GM12878 (cell line): ENCODE measurements around the gene MAP4K4. TPM values are rescaled to one million over a fixed set of nuclear protein-coding genes. Genes with fewer than 3 reads are reported as not detected.

ENCODE experiments used
- ATAC-seq: fragments of 200-7000 bp; cut with Tn5 transposase; 3 replicates; pipeline ENCODE4 v1.9.1; 2020; ENCODE audit warnings: mild to moderate bottlenecking, moderate library complexity
- BruUV-seq: library from RNA; stranded (reverse); fragments of 400-500 nt; replicated peaks from 2 replicates; lab custom pipeline; 2021; lab: Mats Ljungman, UMichigan
- CTCF ChIA-PET: fragments of 300-600 bp; sonication (Branson Sonifier 250); formaldehyde crosslinking; extraction: SDS; loops from one replicate; lab custom pipeline; 2021; ENCODE audit warnings: inconsistent platforms; lab: Yijun Ruan, JAX
- POLR2A ChIA-PET: fragments of 350-600 bp; formaldehyde crosslinking; extraction: SDS; loops from one replicate; lab custom pipeline; 2021; ENCODE audit warnings: inconsistent platforms; lab: Charles Lee
- RAD21 ChIA-PET: fragments of 300-600 bp; sonication (Branson Sonifier 250); formaldehyde crosslinking; loops from one replicate; lab custom pipeline; 2023; ENCODE audit warnings: antibody characterized with exemption; ENCODE audit not compliant: unreplicated experiment; lab: Charles Lee
- SMC1A ChIA-PET: fragments of 300-600 bp; sonication (Branson Sonifier 250); formaldehyde crosslinking; loops from one replicate; lab custom pipeline; 2023; ENCODE audit not compliant: unreplicated experiment, uncharacterized antibody; lab: Charles Lee
- DNase-seq: peaks from one replicate; pipeline ENCODE4 v3.0.0-alpha.2; 2011; ENCODE audit warnings: low read depth, low spot score
- FAIRE-seq: peaks from 3 replicates; lab custom pipeline; 2011; peaks lifted over from hg19 to GRCh38; lab: Jason Lieb, UNC
- H2AFZ ChIP-seq: 2 replicates; pipeline ENCODE4 v1.6.0; 2011; ENCODE audit warnings: low read depth, low read length, control low read depth; ENCODE audit not compliant: control insufficient read depth
- H3K27ac ChIP-seq: 2 replicates; pipeline ENCODE4 v1.5.1; 2011; ENCODE audit warnings: control low read depth; ENCODE audit not compliant: control insufficient read depth, insufficient read depth
- H3K27me3 ChIP-seq, 2 experiments: replicated peaks in 1 of 2; 2 replicates each; pipeline versions ENCODE4 v1.6.0 to v1.6.1; 2011; ENCODE audit warnings: low read length in 1 of 2; ENCODE audit not compliant: control insufficient read depth in 2 of 2, insufficient read depth in 2 of 2
- H3K36me3 ChIP-seq, 2 experiments: 2 replicates each; pipeline ENCODE4 v1.5.1; 2011; ENCODE audit warnings: low read length in 1 of 2; ENCODE audit not compliant: control insufficient read depth in 2 of 2, insufficient read depth in 2 of 2
- H3K4me1 ChIP-seq: 2 replicates; pipeline ENCODE4 v1.6.1; 2011; ENCODE audit warnings: mild to moderate bottlenecking, low read length, moderate library complexity, mixed read lengths; ENCODE audit not compliant: control insufficient read depth, insufficient read depth
- H3K4me2 ChIP-seq: 2 replicates; pipeline ENCODE4 v1.6.0; 2011; ENCODE audit warnings: control low read depth; ENCODE audit not compliant: control insufficient read depth, insufficient read depth
- H3K4me3 ChIP-seq: fragments of 200-600 bp; sonication (generic); 2 replicates; pipeline ENCODE4 v1.5.1; 2016
- H3K79me2 ChIP-seq: 2 replicates; pipeline ENCODE4 v1.6.0; 2011; ENCODE audit warnings: low read length; ENCODE audit not compliant: control insufficient read depth, insufficient read depth
- H3K9ac ChIP-seq: 2 replicates; pipeline ENCODE4 v1.8.0; 2011; ENCODE audit warnings: low read length, control low read depth, mixed read lengths; ENCODE audit not compliant: control insufficient read depth, insufficient read depth
- H3K9me3 ChIP-seq: replicated peaks from 3 replicates; pipeline ENCODE4 v1.5.1; 2011; ENCODE audit warnings: mild to moderate bottlenecking, low read length; ENCODE audit not compliant: control insufficient read depth, insufficient read depth
- H4K20me1 ChIP-seq: 2 replicates; pipeline ENCODE4 v1.6.0; 2011; ENCODE audit not compliant: control insufficient read depth, insufficient read depth
- CBX5 ChIP-seq: sonication (generic); IDR thresholded peaks from 2 replicates; pipeline ENCODE4 v1.6.1; 2016; ENCODE audit warnings: low read depth, moderate library complexity, mild to moderate bottlenecking, inconsistent platforms
- CHD4 ChIP-seq: fragments of 200-600 bp; sonication (generic); IDR thresholded peaks from 2 replicates; pipeline ENCODE4 v1.6.1; 2016; ENCODE audit warnings: mild to moderate bottlenecking
- GATAD2B ChIP-seq: fragments of 450-650 bp; conservative IDR thresholded peaks from 2 replicates; pipeline ENCODE4 v1.6.1; 2017; ENCODE audit warnings: low read depth, mild to moderate bottlenecking, moderate library complexity
- IKZF1 ChIP-seq: fragments of 450-650 bp; conservative IDR thresholded peaks from 2 replicates; pipeline ENCODE4 v1.6.1; 2017; ENCODE audit warnings: antibody characterized with exemption, mild to moderate bottlenecking
- IRF4 ChIP-seq: IDR thresholded peaks from 2 replicates; pipeline ENCODE4 v1.6.1; 2011; ENCODE audit warnings: low read depth, low read length
- JUNB ChIP-seq: IDR thresholded peaks from 2 replicates; pipeline ENCODE4 v1.6.1; 2016; ENCODE audit warnings: antibody characterized with exemption, mild to moderate bottlenecking
- KDM1A ChIP-seq: fragments of 200-600 bp; sonication (generic); IDR thresholded peaks from 2 replicates; pipeline ENCODE4 v1.6.1; 2016; ENCODE audit warnings: borderline replicate concordance
- LARP7 ChIP-seq: fragments of 450-650 bp; IDR thresholded peaks from 2 replicates; pipeline ENCODE4 v1.6.1; 2017; ENCODE audit warnings: mild to moderate bottlenecking
- MEF2A ChIP-seq: IDR thresholded peaks from 2 replicates; pipeline ENCODE4 v1.6.1; 2011; ENCODE audit warnings: low read depth, mild to moderate bottlenecking, low read length, moderate library complexity; ENCODE audit not compliant: insufficient read depth
- MEF2B ChIP-seq: fragments of 450-650 bp; IDR thresholded peaks from 2 replicates; pipeline ENCODE4 v1.6.1; 2018; ENCODE audit warnings: mild to moderate bottlenecking, moderate library complexity; ENCODE audit not compliant: partially characterized antibody, poor library complexity, severe bottlenecking
- MTA2 ChIP-seq: fragments of 450-650 bp; IDR thresholded peaks from 2 replicates; pipeline ENCODE4 v1.6.1; 2016; ENCODE audit warnings: low read depth, mild to moderate bottlenecking, moderate library complexity
- NFIC ChIP-seq: IDR thresholded peaks from 2 replicates; pipeline ENCODE4 v1.6.1; 2012; ENCODE audit warnings: low read depth, mild to moderate bottlenecking, inconsistent platforms, low read length, moderate library complexity
- NR2F1 ChIP-seq: fragments of 450-650 bp; conservative IDR thresholded peaks from 2 replicates; pipeline ENCODE4 v1.6.1; 2017; ENCODE audit warnings: mild to moderate bottlenecking
- RFX5 ChIP-seq: IDR thresholded peaks from 2 replicates; pipeline ENCODE4 v1.6.1; 2011; ENCODE audit warnings: low read depth, low read length, improper control_type of control experiment
- RUNX3 ChIP-seq: IDR thresholded peaks from 2 replicates; pipeline ENCODE4 v1.6.1; 2012; ENCODE audit warnings: low read length, inconsistent platforms
- SUZ12 ChIP-seq: fragments of 200-600 bp; sonication (generic); IDR thresholded peaks from one replicate; pipeline ENCODE4 v1.6.1; 2018; ENCODE audit warnings: antibody characterized with exemption, mild to moderate bottlenecking; ENCODE audit not compliant: unreplicated experiment
- TBL1XR1 ChIP-seq: IDR thresholded peaks from 2 replicates; pipeline ENCODE4 v1.6.1; 2012; ENCODE audit warnings: low read depth, low read length, improper control_type of control experiment
- TCF3 ChIP-seq: IDR thresholded peaks from 2 replicates; pipeline ENCODE4 v1.6.1; 2012; ENCODE audit warnings: low read depth, mild to moderate bottlenecking, low read length, borderline replicate concordance; ENCODE audit not compliant: insufficient read depth
- WRNIP1 ChIP-seq: IDR thresholded peaks from 2 replicates; pipeline ENCODE4 v1.6.1; 2011; ENCODE audit warnings: low read depth, low read length, improper control_type of control experiment, borderline replicate concordance
- WGBS: methylation state at CpG from one replicate; pipeline ENCODE4 v1.1.6; 2016; ENCODE audit warnings: low lambda C conversion rate; ENCODE audit not compliant: insufficient replicate concordance, insufficient coverage; ENCODE audit errors: missing lambda C conversion rate; 5-methylcytosine and 5-hydroxymethylcytosine counted together
- in situ Hi-C: fragments of 300-500 bp; cut with MboI; formaldehyde crosslinking; loops from 9 replicates; pipeline ENCODE4 v1.14.3; 2018; ENCODE audit warnings: mixed read lengths
- intact Hi-C: fragments of 100-400 bp; cut with micrococcal nuclease; formaldehyde crosslinking; loops from one replicate; pipeline ENCODE4 v1.14.2; 2022; ENCODE audit not compliant: unreplicated experiment
- polyA plus RNA-seq, 11 experiments: library from polyadenylated mRNA; depleted of rRNA in 4 of 11; unstranded in 6 of 11; stranded (reverse) in 5 of 11; fragments of >200 nt; fragmentation: Nextera tagmentation in 4 of 11; fragmentation: Illumina TruSeq in 1 of 11; extraction: Ambion mirVana in 4 of 11; extraction: Trizol in 1 of 11; gene quantifications; 1 replicate in 1 of 11; 2 replicates in 10 of 11; pipeline versions ENCODE4 v1.2.1 to v1.2.3, GENCODE V29; 2011 to 2016; ENCODE audit warnings: inconsistent platforms in 2 of 11, missing spikeins in 2 of 11, low read depth in 1 of 11
- total RNA-seq, 4 experiments: library from RNA; depleted of rRNA in 3 of 4; stranded (reverse); fragments of >200 nt in 3 of 4; fragmentation: Illumina TruSeq in 1 of 4; extraction: Trizol in 1 of 4; gene quantifications; 2 replicates each; pipeline versions ENCODE4 v1.2.1 to v1.2.3, GENCODE V29; 2013 to 2021
- TF ChIP-seq, protein P1 (sequence below): fragments of 450-650 bp; IDR thresholded peaks from 2 replicates; pipeline ENCODE4 v1.6.1; 2017; ENCODE audit warnings: mild to moderate bottlenecking
- TF ChIP-seq, protein P2 (sequence below): fragments of 450-650 bp; IDR thresholded peaks from 2 replicates; pipeline ENCODE4 v1.6.1; 2016; ENCODE audit warnings: mild to moderate bottlenecking
- TF ChIP-seq, protein P3 (sequence below): fragments of 450-650 bp; IDR thresholded peaks from 2 replicates; pipeline ENCODE4 v1.6.1; 2017; ENCODE audit warnings: mild to moderate bottlenecking, low read depth, inconsistent platforms; ENCODE audit not compliant: poor library complexity, severe bottlenecking

The MAP4K4 gene
- total and polyA plus RNA-seq, 10 of the 15 experiments (the other 5 are each of a cell fraction or from before 2014, with no cell fraction given), result 1.9 to 50.4 (median 9.7) TPM

- no peaks in the 10 kb centered on the region for H3K79me2 ChIP-seq
- ChIA-PET RAD21 (interaction anchor here (0.6 to 1.2 kb wide), 3 partner anchors 9 to 66 kb away, joined by 3 to 6 read pairs (median 3); no protein-coding TSS in a partner anchor), CTCF (interaction anchor here (0.5 to 6.4 kb wide), 5 partner anchors 12 to 424 kb away, joined by 3 to 48 read pairs (median 4); no protein-coding TSS in a partner anchor), POLR2A (interaction anchor here (1.5 kb wide), 1 partner anchor 10 kb away, joined by 4 read pairs; no protein-coding TSS in a partner anchor), SMC1A (interaction anchor here (0.6 to 1.5 kb wide), 7 partner anchors 11 to 80 kb away, joined by 3 to 5 read pairs (median 3); no protein-coding TSS in a partner anchor)
- no TSS peak for BruUV-seq
- H3K4me1 ChIP-seq, result peaks cover 38% of the 10 kb centered on the region
- no peak for FAIRE-seq
- no peak overlapping the region for H2AFZ ChIP-seq
- peak; percentile 58 for ATAC-seq
- H3K36me3 ChIP-seq, result no peaks in the 10 kb centered on the region
- H3K9ac ChIP-seq, result no peak overlapping the region
- intact Hi-C loops, result loop anchor here (5.0 kb wide), 1 partner anchor 74 kb away; no protein-coding TSS in a partner anchor
- in situ Hi-C loops, result no loop called here
- H4K20me1 ChIP-seq, result no peaks in the 10 kb centered on the region
- H3K4me2 ChIP-seq, result peak overlapping the region; percentile 54; the same call in 1 of the 2 replicates
- H3K27ac ChIP-seq, result no peak overlapping the region
- H3K4me3 ChIP-seq, result no peak overlapping the region
- 15% methylated on average over 3 of the region's 3 CpGs for WGBS
- H3K27me3 ChIP-seq, result no peaks in the 10 kb centered on the region
- no peak for DNase-seq
- H3K9me3 ChIP-seq, result no peaks in the 10 kb centered on the region
- no peak for TF ChIP-seq JUNB
- TF ChIP-seq TBL1XR1, result no peak
- TF ChIP-seq IKZF1, result peak; percentile 63
- peak; percentile 24; the same call in 1 of the 2 replicates for TF ChIP-seq NFIC
- no peak for TF ChIP-seq RFX5
- no peak for TF ChIP-seq KDM1A
- no peak for TF ChIP-seq NR2F1
- TF ChIP-seq, protein P1, sequence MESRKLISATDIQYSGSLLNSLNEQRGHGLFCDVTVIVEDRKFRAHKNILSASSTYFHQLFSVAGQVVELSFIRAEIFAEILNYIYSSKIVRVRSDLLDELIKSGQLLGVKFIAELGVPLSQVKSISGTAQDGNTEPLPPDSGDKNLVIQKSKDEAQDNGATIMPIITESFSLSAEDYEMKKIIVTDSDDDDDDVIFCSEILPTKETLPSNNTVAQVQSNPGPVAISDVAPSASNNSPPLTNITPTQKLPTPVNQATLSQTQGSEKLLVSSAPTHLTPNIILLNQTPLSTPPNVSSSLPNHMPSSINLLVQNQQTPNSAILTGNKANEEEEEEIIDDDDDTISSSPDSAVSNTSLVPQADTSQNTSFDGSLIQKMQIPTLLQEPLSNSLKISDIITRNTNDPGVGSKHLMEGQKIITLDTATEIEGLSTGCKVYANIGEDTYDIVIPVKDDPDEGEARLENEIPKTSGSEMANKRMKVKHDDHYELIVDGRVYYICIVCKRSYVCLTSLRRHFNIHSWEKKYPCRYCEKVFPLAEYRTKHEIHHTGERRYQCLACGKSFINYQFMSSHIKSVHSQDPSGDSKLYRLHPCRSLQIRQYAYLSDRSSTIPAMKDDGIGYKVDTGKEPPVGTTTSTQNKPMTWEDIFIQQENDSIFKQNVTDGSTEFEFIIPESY, result no peak
- TF ChIP-seq IRF4, result no peak
- TF ChIP-seq MEF2B, result peak; percentile 17
- TF ChIP-seq MEF2A, result 0 out of 2 replicates have a peak, but pooled peaks have one; percentile 25
- TF ChIP-seq MTA2, result peak; percentile 26; the same call in 1 of the 2 replicates
- no peak for TF ChIP-seq SUZ12
- TF ChIP-seq, protein P2, sequence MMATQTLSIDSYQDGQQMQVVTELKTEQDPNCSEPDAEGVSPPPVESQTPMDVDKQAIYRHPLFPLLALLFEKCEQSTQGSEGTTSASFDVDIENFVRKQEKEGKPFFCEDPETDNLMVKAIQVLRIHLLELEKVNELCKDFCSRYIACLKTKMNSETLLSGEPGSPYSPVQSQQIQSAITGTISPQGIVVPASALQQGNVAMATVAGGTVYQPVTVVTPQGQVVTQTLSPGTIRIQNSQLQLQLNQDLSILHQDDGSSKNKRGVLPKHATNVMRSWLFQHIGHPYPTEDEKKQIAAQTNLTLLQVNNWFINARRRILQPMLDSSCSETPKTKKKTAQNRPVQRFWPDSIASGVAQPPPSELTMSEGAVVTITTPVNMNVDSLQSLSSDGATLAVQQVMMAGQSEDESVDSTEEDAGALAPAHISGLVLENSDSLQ, result 0 out of 2 replicates have a peak, but pooled peaks have one; percentile 39
- peak; percentile 67 for TF ChIP-seq RUNX3
- TF ChIP-seq LARP7, result no peak
- no peak for TF ChIP-seq CHD4
- TF ChIP-seq TCF3, result no peak
- TF ChIP-seq WRNIP1, result no peak
- TF ChIP-seq, protein P3, sequence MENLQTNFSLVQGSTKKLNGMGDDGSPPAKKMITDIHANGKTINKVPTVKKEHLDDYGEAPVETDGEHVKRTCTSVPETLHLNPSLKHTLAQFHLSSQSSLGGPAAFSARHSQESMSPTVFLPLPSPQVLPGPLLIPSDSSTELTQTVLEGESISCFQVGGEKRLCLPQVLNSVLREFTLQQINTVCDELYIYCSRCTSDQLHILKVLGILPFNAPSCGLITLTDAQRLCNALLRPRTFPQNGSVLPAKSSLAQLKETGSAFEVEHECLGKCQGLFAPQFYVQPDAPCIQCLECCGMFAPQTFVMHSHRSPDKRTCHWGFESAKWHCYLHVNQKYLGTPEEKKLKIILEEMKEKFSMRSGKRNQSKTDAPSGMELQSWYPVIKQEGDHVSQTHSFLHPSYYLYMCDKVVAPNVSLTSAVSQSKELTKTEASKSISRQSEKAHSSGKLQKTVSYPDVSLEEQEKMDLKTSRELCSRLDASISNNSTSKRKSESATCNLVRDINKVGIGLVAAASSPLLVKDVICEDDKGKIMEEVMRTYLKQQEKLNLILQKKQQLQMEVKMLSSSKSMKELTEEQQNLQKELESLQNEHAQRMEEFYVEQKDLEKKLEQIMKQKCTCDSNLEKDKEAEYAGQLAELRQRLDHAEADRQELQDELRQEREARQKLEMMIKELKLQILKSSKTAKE, result peak; percentile 53
- TF ChIP-seq GATAD2B, result no peak
- no peak for TF ChIP-seq CBX5
These were observed 60.5 kb downstream of the MAP4K4 start for GRCh38 chr2:101758001-101758400.
